K562 (cell line): ENCODE data around the gene PSPH. TPM values are rescaled to one million over a fixed set of nuclear protein-coding genes. Genes with fewer than 3 reads are reported as not detected.

Experiments used
- MTA1 ChIP-seq: fragments of 450-650 bp; IDR thresholded peaks from 2 replicates; pipeline ENCODE4 v1.6.1; 2017; ENCODE audit warnings: borderline replicate concordance
- MYC ChIP-seq, 2 experiments: fragments of 250-450 bp in 1 of 2; sonication (Bioruptor Pico) in 1 of 2; IDR thresholded peaks; 2 replicates each; pipeline versions ENCODE4 v1.5.1 to v1.6.1; 2012 to 2021; ENCODE audit warnings: low read depth in 2 of 2, borderline replicate concordance in 1 of 2, improper control_type of control experiment in 1 of 2, low read length in 1 of 2, mild to moderate bottlenecking in 1 of 2, moderate library complexity in 1 of 2
- RREB1 ChIP-seq: fragments of 250-450 bp; sonication (Bioruptor Pico); IDR thresholded peaks from 2 replicates; pipeline ENCODE4 v1.4.0; 2020
- STAT6 ChIP-seq: sonication (generic); formaldehyde crosslinking; IDR thresholded peaks from 2 replicates; pipeline ENCODE4 v1.8.1; 2023; ENCODE audit warnings: mild to moderate bottlenecking, missing genetic modification reagents
- U2AF2 ChIP-seq: fragments of 200-400 bp; formaldehyde crosslinking; optimal IDR thresholded peaks from 2 replicates; pipeline ENCODE3; 2017; ENCODE audit warnings: low read depth, mild to moderate bottlenecking, low read length
- XRCC4 ChIP-seq: IDR thresholded peaks from one replicate; pipeline ENCODE4 v1.6.1; 2011; ENCODE audit not compliant: insufficient read depth, insufficient read length; ENCODE audit errors: extremely low read depth
- ZNF134 ChIP-seq: fragments of 250-450 bp; sonication (Bioruptor Pico); conservative IDR thresholded peaks from 2 replicates; pipeline ENCODE4 v1.4.0; 2020
- ZNF165 ChIP-seq: fragments of 250-450 bp; sonication (Bioruptor Pico); IDR thresholded peaks from 2 replicates; pipeline ENCODE4 v1.4.0; 2020; ENCODE audit warnings: borderline replicate concordance
- polyA plus RNA-seq, 8 experiments: library from polyadenylated mRNA; depleted of rRNA in 4 of 8; stranded (reverse) in 5 of 8; unstranded in 3 of 8; fragments of >200 nt; fragmentation: Nextera tagmentation in 2 of 8; fragmentation: Illumina TruSeq in 1 of 8; extraction: Ambion mirVana in 2 of 8; extraction: Trizol in 1 of 8; gene quantifications; 2 replicates each; pipeline versions ENCODE4 v1.2.1 to v1.2.3, GENCODE V29; 2011 to 2014; ENCODE audit warnings: inconsistent platforms in 1 of 8, missing spikeins in 1 of 8
- total RNA-seq, 7 experiments: library from RNA; depleted of rRNA in 6 of 7; stranded (reverse); fragments of >200 nt in 6 of 7; fragmentation: Illumina TruSeq in 2 of 7; extraction: Trizol in 2 of 7; gene quantifications; 2 replicates each; pipeline versions ENCODE4 v1.2.1 to v1.2.3, GENCODE V29; 2011 to 2021; ENCODE audit warnings: low replicate concordance in 1 of 7

The PSPH gene
- total and polyA plus RNA-seq, 9 of the 15 experiments (the other 6 are each of a cell fraction or from before 2014, with no cell fraction given) = 6.3 to 46.8 (median 20.2) TPM

- TF ChIP-seq RREB1 (0 out of 2 replicates have a peak, but pooled peaks have one; percentile 56), ZNF165 (CRISPR knock-in tag) (no peak), MYC (IDR thresholded peaks at IDR 0.05; ENCODE audit: low read depth, low read length) (peak; percentile 89), MYC (CRISPR knock-in tag; IDR thresholded peaks at IDR 0.05; ENCODE audit: borderline replicate concordance, low read depth) (no peak; the same call in 1 of the 2 replicates), XRCC4 (no peak), ZNF134 (CRISPR knock-in tag) (no peak), STAT6 (CRISPR knock-in tag) (no peak), U2AF2 (no peak), MTA1 (no peak; the same call in 1 of the 2 replicates)
Measured at GRCh38 chr7:56051339-56052191, at the start of gene PSPH, which contains the start of gene CCT6A (continued).
